HEK293T (cell line): Measurements from ENCODE around the gene PCDH9.
"Not testable (repeated sequence)": the region's sequence is repeated elsewhere in the genome, so short reads cannot be mapped to it uniquely, and the experiment has no call there.

Experiments
- CTCF ChIA-PET: fragments of 350-600 bp; formaldehyde crosslinking; extraction: SDS; loops from one replicate; lab custom pipeline; 2021; ENCODE audit warnings: antibody characterized with exemption, inconsistent platforms; lab: Yijun Ruan, JAX
- POLR2A ChIA-PET: fragments of 350-600 bp; formaldehyde crosslinking; extraction: SDS; loops from one replicate; lab custom pipeline; 2020; ENCODE audit warnings: antibody characterized with exemption, inconsistent platforms; lab: Yijun Ruan, JAX
- DNase-seq: peaks from one replicate; pipeline ENCODE4 v3.0.0; 2012; ENCODE audit warnings: mixed read lengths; ENCODE audit errors: extremely low spot score
- ARNT ChIP-seq: fragments of 450-650 bp; IDR thresholded peaks from 2 replicates; pipeline ENCODE4 v1.6.1; 2017; ENCODE audit warnings: mild to moderate bottlenecking
- BHLHE40 ChIP-seq: fragments of 450-650 bp; IDR thresholded peaks from 2 replicates; pipeline ENCODE4 v1.6.1; 2016; ENCODE audit warnings: mild to moderate bottlenecking, moderate library complexity, borderline replicate concordance
- CTBP1 ChIP-seq: fragments of 450-650 bp; IDR thresholded peaks from 2 replicates; pipeline ENCODE4 v1.6.1; 2016; ENCODE audit warnings: borderline replicate concordance
- ELF4 ChIP-seq: fragments of 450-650 bp; IDR thresholded peaks from 2 replicates; pipeline ENCODE4 v1.6.1; 2017; ENCODE audit warnings: antibody characterized with exemption
- FOXA1 ChIP-seq: fragments of 450-650 bp; IDR thresholded peaks from 2 replicates; pipeline ENCODE4 v1.6.1; 2016; ENCODE audit warnings: mild to moderate bottlenecking
- FOXK2 ChIP-seq: fragments of 450-650 bp; IDR thresholded peaks from 2 replicates; pipeline ENCODE4 v1.6.1; 2016; ENCODE audit warnings: mild to moderate bottlenecking
- FOXM1 ChIP-seq: fragments of 450-650 bp; IDR thresholded peaks from 2 replicates; pipeline ENCODE4 v1.6.1; 2017; ENCODE audit warnings: mild to moderate bottlenecking, borderline replicate concordance
- HDGF ChIP-seq: fragments of 450-650 bp; IDR thresholded peaks from 2 replicates; pipeline ENCODE4 v1.6.1; 2017; ENCODE audit warnings: antibody characterized with exemption, borderline replicate concordance
- L3MBTL2 ChIP-seq: fragments of 450-650 bp; conservative IDR thresholded peaks from 2 replicates; pipeline ENCODE4 v1.6.1; 2016; ENCODE audit warnings: mild to moderate bottlenecking
- LEF1 ChIP-seq: fragments of 450-650 bp; IDR thresholded peaks from 2 replicates; pipeline ENCODE4 v1.6.1; 2017; ENCODE audit warnings: mild to moderate bottlenecking, borderline replicate concordance
- NFRKB ChIP-seq: fragments of 450-650 bp; IDR thresholded peaks from 2 replicates; pipeline ENCODE4 v1.6.1; 2016; ENCODE audit warnings: mild to moderate bottlenecking, moderate library complexity
- PKNOX1 ChIP-seq: fragments of 450-650 bp; IDR thresholded peaks from 2 replicates; pipeline ENCODE4 v1.6.1; 2016
- SP1 ChIP-seq: fragments of 450-650 bp; IDR thresholded peaks from 2 replicates; pipeline ENCODE4 v1.6.1; 2017
- SUZ12 ChIP-seq: fragments of 450-650 bp; IDR thresholded peaks from 2 replicates; pipeline ENCODE4 v1.6.1; 2016; ENCODE audit warnings: mild to moderate bottlenecking
- TARDBP ChIP-seq: fragments of 450-650 bp; IDR thresholded peaks from 2 replicates; pipeline ENCODE4 v1.6.1; 2016
- ZNF384 ChIP-seq: fragments of 450-650 bp; IDR thresholded peaks from 2 replicates; pipeline ENCODE4 v1.6.1; 2016

The PCDH9 gene

GRCh38 chr13:66301482-66301881, 928.7 kb downstream of the PCDH9 start:
- ChIA-PET POLR2A (no interaction called here), CTCF (no interaction called here)
- TF ChIP-seq CTBP1: no peak
- TF ChIP-seq ARNT: no peak
- no peak for TF ChIP-seq ZNF384
- DNase-seq: no peak

DNA sequence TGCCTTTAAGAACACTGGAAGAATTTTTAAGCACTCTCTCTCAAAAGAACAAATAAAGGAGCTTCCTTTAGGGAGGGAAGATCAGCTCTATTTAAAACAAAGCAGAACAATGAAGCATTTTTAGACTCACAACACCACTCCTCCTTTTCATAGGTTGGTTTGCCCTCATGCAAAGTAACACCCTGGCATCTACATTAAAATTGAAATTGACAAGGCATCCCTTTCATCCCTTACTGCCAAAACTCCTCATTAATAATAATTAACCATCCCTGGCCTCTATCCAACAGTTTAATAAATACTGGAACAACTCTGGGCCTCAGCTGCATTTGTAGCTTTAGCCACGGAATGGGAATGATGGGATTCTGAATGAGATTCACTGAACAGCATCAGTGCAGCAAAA, 929.1 kb downstream of the PCDH9 start:
- CTCF ChIA-PET: no interaction called here
- DNase-seq: no peak
- TF ChIP-seq CTBP1: no peak
- no peak for TF ChIP-seq PKNOX1
- TF ChIP-seq ZNF384: no peak
- TF ChIP-seq ELF4: no peak
- TF ChIP-seq LEF1: no peak
- no peak for TF ChIP-seq SP1
- TF ChIP-seq ARNT: no peak
- no peak for TF ChIP-seq NFRKB
- TF ChIP-seq L3MBTL2: no peak
- TF ChIP-seq SUZ12: no peak
- TF ChIP-seq FOXA1: no peak
- TF ChIP-seq HDGF: no peak
- no peak for TF ChIP-seq FOXK2
- TF ChIP-seq TARDBP: no peak
- TF ChIP-seq BHLHE40: no peak
- no peak for TF ChIP-seq FOXM1
- POLR2A ChIA-PET: no interaction called here

- no peak for TF ChIP-seq NFRKB
- no peak for TF ChIP-seq ZNF384
- 0 out of 2 replicates have a peak, but pooled peaks have one; percentile 10 for TF ChIP-seq FOXK2
- TF ChIP-seq CTBP1: 0 out of 2 replicates have a peak, but pooled peaks have one; percentile 44
- TF ChIP-seq L3MBTL2: peak; percentile 28; the same call in 1 of the 2 replicates
- no peak for TF ChIP-seq ARNT
- no peak for TF ChIP-seq HDGF
- DNase-seq: no peak
- ChIA-PET POLR2A (no interaction called here), CTCF (no interaction called here)
Observed at GRCh38 chr13:66296875-66297274, 933.3 kb downstream of the PCDH9 start.

DNA sequence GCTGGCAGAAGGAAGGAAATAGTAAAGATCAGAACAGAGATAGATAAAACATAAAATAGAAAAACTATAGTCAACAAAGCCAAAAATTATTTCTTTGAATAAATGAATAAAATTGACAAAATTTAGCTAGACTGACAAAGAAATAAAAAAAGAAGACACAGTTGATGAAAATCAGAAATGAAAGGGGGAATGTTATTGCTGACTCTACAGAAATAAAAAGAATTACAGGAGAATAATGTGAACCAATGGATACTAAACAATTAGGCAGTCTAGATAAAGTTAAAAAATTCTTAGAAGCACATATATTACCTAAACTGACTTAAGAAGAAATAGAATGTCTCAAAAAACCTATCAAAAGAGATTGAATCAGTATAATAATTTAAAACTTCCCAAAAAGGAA, 933.8 kb downstream of the PCDH9 start:
- no peak for DNase-seq
- peak; percentile 37; the same call in 1 of the 2 replicates for TF ChIP-seq SP1
- TF ChIP-seq HDGF: no peak
- TF ChIP-seq ZNF384: no peak
- no peak for TF ChIP-seq FOXA1
- no peak for TF ChIP-seq ARNT
- no peak for TF ChIP-seq NFRKB
- no peak for TF ChIP-seq ELF4
- no peak for TF ChIP-seq SUZ12
- TF ChIP-seq FOXM1: no peak
- CTCF ChIA-PET: no interaction called here
- POLR2A ChIA-PET: no interaction called here

DNA sequence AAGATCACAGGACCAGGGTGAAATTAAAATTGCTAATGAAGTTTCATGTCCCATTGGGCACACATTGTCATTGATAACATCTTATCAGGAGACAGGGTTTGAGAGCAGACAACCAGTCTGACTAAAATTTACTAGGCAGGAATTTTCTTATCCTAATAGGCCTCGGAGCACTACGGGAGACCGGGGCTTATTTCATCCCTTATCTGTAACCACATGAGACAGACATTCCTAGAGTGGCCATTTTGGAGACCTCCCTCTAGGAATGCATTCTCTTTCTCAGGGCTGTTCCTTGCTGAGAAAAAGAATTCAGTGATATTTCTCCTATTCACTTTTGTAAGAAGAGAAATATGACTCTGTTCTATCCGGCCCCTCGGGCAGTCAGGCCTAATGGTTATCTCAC, 943.3 kb downstream of the PCDH9 start:
- CTCF ChIA-PET, DNase-seq, POLR2A ChIA-PET: not testable (repeated sequence)

- ChIA-PET POLR2A (no interaction called here), CTCF (interaction anchor here (0.6 kb wide), 1 partner anchor 972 kb away, joined by 3 read pairs; no protein-coding TSS in a partner anchor)
- TF ChIP-seq ELF4 (no peak), SUZ12 (no peak), SP1 (no peak), TARDBP (no peak), NFRKB (no peak), FOXA1 (no peak), LEF1 (no peak), BHLHE40 (no peak), ZNF384 (no peak), ARNT (no peak), FOXM1 (no peak), PKNOX1 (no peak), L3MBTL2 (no peak), FOXK2 (no peak), HDGF (no peak), CTBP1 (no peak)
- DNase-seq: no peak
Observed at GRCh38 chr13:66275416-66275815, 954.7 kb downstream of the PCDH9 start.

DNA sequence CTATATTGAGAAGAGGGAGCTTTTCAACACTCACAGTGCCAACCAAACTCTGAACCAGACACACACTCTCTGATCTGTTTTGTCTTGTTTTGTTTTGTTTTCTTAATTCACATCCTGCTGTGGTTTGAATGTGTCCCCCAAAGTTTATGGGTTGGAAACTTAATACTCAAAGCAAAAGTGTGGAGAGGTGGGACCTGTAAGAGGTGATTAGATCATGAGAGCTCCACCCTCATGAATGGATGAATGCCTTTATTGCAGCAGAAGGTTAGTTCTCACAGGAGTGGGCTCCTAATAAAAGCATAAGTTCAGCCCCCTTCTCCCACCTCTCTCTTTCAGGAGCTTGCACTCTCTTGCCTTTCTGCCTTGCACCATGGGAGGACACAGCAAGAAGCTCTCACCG, 957.1 kb downstream of the PCDH9 start:
- DNase-seq: no peak
- no peak for TF ChIP-seq ARNT
- no peak; the same call in 1 of the 2 replicates for TF ChIP-seq BHLHE40
- no peak for TF ChIP-seq NFRKB
- no peak for TF ChIP-seq CTBP1
- TF ChIP-seq ELF4: no peak
- TF ChIP-seq HDGF: no peak
- TF ChIP-seq L3MBTL2: no peak
- no peak for TF ChIP-seq PKNOX1
- TF ChIP-seq SUZ12: no peak
- no peak for TF ChIP-seq ZNF384
- TF ChIP-seq FOXA1: no peak
- TF ChIP-seq FOXM1: no peak
- TF ChIP-seq FOXK2: no peak
- TF ChIP-seq LEF1: no peak
- POLR2A ChIA-PET: no interaction called here
- CTCF ChIA-PET: no interaction called here
